Ishikawa (cell line): ENCODE data around the gene PRKAR2B.

Source experiments
- CEBPB ChIP-seq: IDR thresholded peaks from 2 replicates; pipeline ENCODE4 v1.6.1; 2012
- CREB1 ChIP-seq: IDR thresholded peaks from 2 replicates; pipeline ENCODE4 v1.6.1; 2012; ENCODE audit warnings: low read depth
- EGR1 ChIP-seq: IDR thresholded peaks from 2 replicates; pipeline ENCODE4 v1.6.1; 2012
- EP300 ChIP-seq: IDR thresholded peaks from 2 replicates; pipeline ENCODE4 v1.6.1; 2012; ENCODE audit warnings: borderline replicate concordance
- FOXM1 ChIP-seq: IDR thresholded peaks from 2 replicates; pipeline ENCODE4 v1.6.1; 2012; ENCODE audit warnings: low read depth, borderline replicate concordance
- MAX ChIP-seq: IDR thresholded peaks from 2 replicates; pipeline ENCODE4 v1.6.1; 2012
- NFIC ChIP-seq: IDR thresholded peaks from 2 replicates; pipeline ENCODE4 v1.6.1; 2012
- RAD21 ChIP-seq: IDR thresholded peaks from 2 replicates; pipeline ENCODE4 v1.6.1; 2012; ENCODE audit warnings: low read depth
- TAF1 ChIP-seq: IDR thresholded peaks from 2 replicates; pipeline ENCODE4 v1.6.1; 2012; ENCODE audit warnings: low read depth, mild to moderate bottlenecking
- TCF12 ChIP-seq: IDR thresholded peaks from 2 replicates; pipeline ENCODE4 v1.6.1; 2012; ENCODE audit warnings: low read depth
- TEAD4 ChIP-seq: IDR thresholded peaks from 2 replicates; pipeline ENCODE4 v1.6.1; 2012
- YY1 ChIP-seq: IDR thresholded peaks from 2 replicates; pipeline ENCODE4 v1.6.1; 2012; ENCODE audit warnings: low read depth
- ZBTB7A ChIP-seq: IDR thresholded peaks from 2 replicates; pipeline ENCODE4 v1.6.1; 2012; ENCODE audit warnings: low read depth
- TF ChIP-seq, protein P1 (sequence below): IDR thresholded peaks from 2 replicates; pipeline ENCODE4 v1.6.1; 2012; ENCODE audit warnings: low read depth, mild to moderate bottlenecking
- TF ChIP-seq, protein P2 (sequence below): IDR thresholded peaks from 2 replicates; pipeline ENCODE4 v1.6.1; 2012

PRKAR2B gene

GRCh38 chr7:107169120-107170050 is 124.9 kb downstream of the PRKAR2B start:
- TF ChIP-seq YY1 (peak; percentile 57; the same call in 1 of the 2 replicates), MAX (peak; percentile 74; the same call in 1 of the 2 replicates), CEBPB (peak; percentile 90), FOXM1 (peak; percentile 30; the same call in 1 of the 2 replicates), TEAD4 (peak; percentile 46; the same call in 1 of the 2 replicates), TCF12 (peak; percentile 85), EP300 (peak; percentile 53; the same call in 1 of the 2 replicates), TAF1 (peak; percentile 33; the same call in 1 of the 2 replicates), NFIC (peak; percentile 72), EGR1 (no peak), CREB1 (peak; percentile 21; the same call in 1 of the 2 replicates), ZBTB7A (no peak; the same call in 1 of the 2 replicates), RAD21 (no peak)
- TF ChIP-seq, protein P1, sequence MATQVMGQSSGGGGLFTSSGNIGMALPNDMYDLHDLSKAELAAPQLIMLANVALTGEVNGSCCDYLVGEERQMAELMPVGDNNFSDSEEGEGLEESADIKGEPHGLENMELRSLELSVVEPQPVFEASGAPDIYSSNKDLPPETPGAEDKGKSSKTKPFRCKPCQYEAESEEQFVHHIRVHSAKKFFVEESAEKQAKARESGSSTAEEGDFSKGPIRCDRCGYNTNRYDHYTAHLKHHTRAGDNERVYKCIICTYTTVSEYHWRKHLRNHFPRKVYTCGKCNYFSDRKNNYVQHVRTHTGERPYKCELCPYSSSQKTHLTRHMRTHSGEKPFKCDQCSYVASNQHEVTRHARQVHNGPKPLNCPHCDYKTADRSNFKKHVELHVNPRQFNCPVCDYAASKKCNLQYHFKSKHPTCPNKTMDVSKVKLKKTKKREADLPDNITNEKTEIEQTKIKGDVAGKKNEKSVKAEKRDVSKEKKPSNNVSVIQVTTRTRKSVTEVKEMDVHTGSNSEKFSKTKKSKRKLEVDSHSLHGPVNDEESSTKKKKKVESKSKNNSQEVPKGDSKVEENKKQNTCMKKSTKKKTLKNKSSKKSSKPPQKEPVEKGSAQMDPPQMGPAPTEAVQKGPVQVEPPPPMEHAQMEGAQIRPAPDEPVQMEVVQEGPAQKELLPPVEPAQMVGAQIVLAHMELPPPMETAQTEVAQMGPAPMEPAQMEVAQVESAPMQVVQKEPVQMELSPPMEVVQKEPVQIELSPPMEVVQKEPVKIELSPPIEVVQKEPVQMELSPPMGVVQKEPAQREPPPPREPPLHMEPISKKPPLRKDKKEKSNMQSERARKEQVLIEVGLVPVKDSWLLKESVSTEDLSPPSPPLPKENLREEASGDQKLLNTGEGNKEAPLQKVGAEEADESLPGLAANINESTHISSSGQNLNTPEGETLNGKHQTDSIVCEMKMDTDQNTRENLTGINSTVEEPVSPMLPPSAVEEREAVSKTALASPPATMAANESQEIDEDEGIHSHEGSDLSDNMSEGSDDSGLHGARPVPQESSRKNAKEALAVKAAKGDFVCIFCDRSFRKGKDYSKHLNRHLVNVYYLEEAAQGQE, result no peak
- TF ChIP-seq, protein P2, sequence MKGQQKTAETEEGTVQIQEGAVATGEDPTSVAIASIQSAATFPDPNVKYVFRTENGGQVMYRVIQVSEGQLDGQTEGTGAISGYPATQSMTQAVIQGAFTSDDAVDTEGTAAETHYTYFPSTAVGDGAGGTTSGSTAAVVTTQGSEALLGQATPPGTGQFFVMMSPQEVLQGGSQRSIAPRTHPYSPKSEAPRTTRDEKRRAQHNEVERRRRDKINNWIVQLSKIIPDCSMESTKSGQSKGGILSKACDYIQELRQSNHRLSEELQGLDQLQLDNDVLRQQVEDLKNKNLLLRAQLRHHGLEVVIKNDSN, result peak; percentile 99

- TF ChIP-seq CEBPB (no peak), EP300 (no peak), NFIC (no peak), TCF12 (no peak), FOXM1 (no peak), TEAD4 (no peak), EGR1 (no peak), CREB1 (no peak), RAD21 (no peak), TAF1 (no peak), YY1 (no peak), ZBTB7A (no peak), MAX (no peak; the same call in 1 of the 2 replicates)
- TF ChIP-seq, protein P2, result no peak
- TF ChIP-seq, protein P1, result no peak
Measured at GRCh38 chr7:107170051-107170915, 125.8 kb downstream of the PRKAR2B start.

DNA sequence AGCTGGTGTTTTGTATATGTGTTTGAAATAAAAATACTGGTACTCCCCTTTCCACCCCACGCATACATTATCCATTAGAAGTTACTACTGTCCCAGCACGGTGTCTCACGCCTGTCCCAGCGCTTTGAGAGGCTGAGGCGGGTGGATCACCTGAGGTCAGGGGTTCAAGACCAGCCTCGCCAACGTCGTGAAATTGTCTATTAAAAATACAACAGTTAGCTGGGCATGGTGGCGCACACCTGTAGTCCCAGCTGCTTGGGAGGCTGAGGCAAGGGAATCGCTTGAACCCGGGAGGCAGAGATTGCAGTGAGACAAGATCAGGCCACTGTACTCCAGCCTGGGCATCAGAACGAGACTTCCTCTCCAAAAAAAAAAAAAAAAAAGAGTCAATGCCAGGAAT is 127.0 kb downstream of the PRKAR2B start:
- no peak for TF ChIP-seq CREB1
- TF ChIP-seq NFIC, result no peak
- no peak for TF ChIP-seq EP300
- no peak for TF ChIP-seq MAX
- no peak for TF ChIP-seq YY1
- TF ChIP-seq ZBTB7A, result no peak
- no peak for TF ChIP-seq TCF12
- no peak for TF ChIP-seq CEBPB
- no peak for TF ChIP-seq FOXM1

- no peak for TF ChIP-seq EP300
- no peak for TF ChIP-seq CEBPB
- TF ChIP-seq ZBTB7A, result no peak
- TF ChIP-seq TCF12, result no peak
Measured at GRCh38 chr7:107172276-107173032, 127.9 kb downstream of the PRKAR2B start.
